HG03565 (cell line): ENCODE results near the gene ROR2.

Experiments used
- ATAC-seq: cut with Tn5 transposase; IDR thresholded peaks from one replicate; pipeline ENCODE4 v1.9.1; 2021; ENCODE audit warnings: mild to moderate bottlenecking, moderate library complexity; ENCODE audit not compliant: unreplicated experiment

The ROR2 gene

GRCh38 chr9:91843623-91844148, 106.3 kb downstream of the ROR2 start:
- ATAC-seq: no peak

- ATAC-seq: no peak
Measured at GRCh38 chr9:91843093-91843492, 106.9 kb downstream of the ROR2 start.

GRCh38 chr9:91842358-91843049, 107.5 kb downstream of the ROR2 start:
- ATAC-seq: no peak

GRCh38 chr9:91841591-91841990, 108.4 kb downstream of the ROR2 start:
- ATAC-seq: no peak

GRCh38 chr9:91840882-91841281, 109.1 kb downstream of the ROR2 start:
- no peak for ATAC-seq

- no peak for ATAC-seq
Measured at GRCh38 chr9:91840469-91840868, 109.6 kb downstream of the ROR2 start.

GRCh38 chr9:91839926-91840465, 110.0 kb downstream of the ROR2 start:
- ATAC-seq: no peak

GRCh38 chr9:91837981-91838731, 111.9 kb downstream of the ROR2 start:
- no peak for ATAC-seq

- ATAC-seq: no peak
Measured at GRCh38 chr9:91836515-91836914, 113.5 kb downstream of the ROR2 start.

- ATAC-seq: no peak
Measured at GRCh38 chr9:91835632-91836031, 114.4 kb downstream of the ROR2 start.

GRCh38 chr9:91835216-91835615, 114.8 kb downstream of the ROR2 start:
- no peak for ATAC-seq

- no peak for ATAC-seq
Measured at GRCh38 chr9:91834740-91835139, 115.3 kb downstream of the ROR2 start.

- ATAC-seq: no peak
Measured at GRCh38 chr9:91833878-91834255, 116.2 kb downstream of the ROR2 start.

- no peak for ATAC-seq
Measured at GRCh38 chr9:91833096-91833877, 116.7 kb downstream of the ROR2 start.

- no peak for ATAC-seq
Measured at GRCh38 chr9:91832322-91832721, 117.7 kb downstream of the ROR2 start.

- ATAC-seq: no peak
Measured at GRCh38 chr9:91825866-91826265, 124.2 kb downstream of the ROR2 start.

GRCh38 chr9:91825422-91825821, 124.6 kb downstream of the ROR2 start:
- ATAC-seq: no peak

GRCh38 chr9:91824601-91825305, 125.3 kb downstream of the ROR2 start:
- ATAC-seq: no peak

- no peak for ATAC-seq
Measured at GRCh38 chr9:91824151-91824550, 125.9 kb downstream of the ROR2 start.
